D721Med (cell line): Measurements from ENCODE around the gene GAA.

Source experiments
- DNase-seq: peaks from one replicate; pipeline ENCODE4 v3.0.0; 2011; ENCODE audit warnings: low spot score; ENCODE audit not compliant: insufficient read length
- FAIRE-seq: peaks from 2 replicates; lab custom pipeline; 2011; peaks lifted over from hg19 to GRCh38; lab: Jason Lieb, UNC
- CTCF ChIP-seq: IDR thresholded peaks from 2 replicates; pipeline ENCODE4 v1.5.1; 2012; ENCODE audit warnings: mild to moderate bottlenecking, control low read depth; ENCODE audit not compliant: insufficient read depth; ENCODE audit errors: missing control alignments

The GAA gene

GRCh38 chr17:80091376-80091775, 10.0 kb upstream of the GAA start:
- DNase-seq (no peak), FAIRE-seq (no peak)
- TF ChIP-seq CTCF, result no peak

GRCh38 chr17:80092959-80093358, 8.4 kb upstream of the GAA start:
- no peak for DNase-seq
- no peak for TF ChIP-seq CTCF
- FAIRE-seq, result no peak

GRCh38 chr17:80095038-80095843, 6.1 kb upstream of the GAA start:
- TF ChIP-seq CTCF, result no peak
- FAIRE-seq, result no peak
- no peak for DNase-seq

- DNase-seq, result no peak
- FAIRE-seq, result no peak
- no peak for TF ChIP-seq CTCF
These were observed 5.4 kb upstream of the GAA start for GRCh38 chr17:80095844-80096475.

- TF ChIP-seq CTCF, result no peak
These were observed 4.8 kb upstream of the GAA start for GRCh38 chr17:80096561-80097021.

GRCh38 chr17:80097127-80097621, 4.2 kb upstream of the GAA start:
- FAIRE-seq, result no peak
- DNase-seq, result no peak
- TF ChIP-seq CTCF, result no peak

More at GRCh38 chr17:80096561-80097021, 4.8 kb upstream of the GAA start:
- DNase-seq (no peak), FAIRE-seq (no peak)
